GM19372 (cell line): ENCODE data around the gene PTGDS.

Experiments used
- ATAC-seq: cut with Tn5 transposase; IDR thresholded peaks from one replicate; pipeline ENCODE4 v1.9.1; 2021; ENCODE audit warnings: mild to moderate bottlenecking, low read depth, moderate library complexity; ENCODE audit not compliant: unreplicated experiment

PTGDS gene

DNA sequence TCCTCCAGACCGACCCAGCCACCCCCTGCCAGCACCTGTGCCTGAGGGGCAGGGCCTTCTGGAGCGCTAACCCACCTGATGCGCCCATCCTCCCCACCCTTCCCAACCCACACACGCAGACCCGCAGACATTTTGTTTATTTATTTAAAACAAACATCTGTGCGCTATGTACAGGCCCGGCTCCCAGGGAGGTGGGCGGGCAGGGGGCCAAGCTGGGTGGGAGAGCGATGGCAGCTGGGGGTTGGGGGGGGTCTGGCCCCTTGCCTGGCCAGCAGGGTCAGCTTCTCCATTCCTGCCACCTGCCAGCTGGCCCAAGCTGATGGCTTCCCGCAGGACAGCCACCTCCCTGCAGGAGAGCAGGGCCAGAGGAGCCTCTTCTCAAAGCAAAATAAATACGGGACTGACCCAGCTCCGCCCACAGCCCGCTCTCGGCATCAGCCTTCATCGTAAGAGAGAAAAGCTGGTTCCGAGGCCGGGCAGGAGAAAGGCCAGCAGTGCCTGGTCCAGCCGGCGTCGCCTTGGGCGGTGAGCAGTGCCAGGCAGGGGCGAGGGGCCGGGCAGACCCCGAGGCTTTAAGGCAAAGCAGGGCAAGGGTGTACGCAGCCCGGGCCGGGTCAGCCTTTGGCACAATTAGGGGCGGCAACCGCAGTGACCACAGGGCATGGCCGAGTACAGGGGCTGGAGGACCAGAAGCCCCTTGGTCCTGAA is 30.0 kb downstream of the PTGDS start:
- ATAC-seq = no peak

DNA sequence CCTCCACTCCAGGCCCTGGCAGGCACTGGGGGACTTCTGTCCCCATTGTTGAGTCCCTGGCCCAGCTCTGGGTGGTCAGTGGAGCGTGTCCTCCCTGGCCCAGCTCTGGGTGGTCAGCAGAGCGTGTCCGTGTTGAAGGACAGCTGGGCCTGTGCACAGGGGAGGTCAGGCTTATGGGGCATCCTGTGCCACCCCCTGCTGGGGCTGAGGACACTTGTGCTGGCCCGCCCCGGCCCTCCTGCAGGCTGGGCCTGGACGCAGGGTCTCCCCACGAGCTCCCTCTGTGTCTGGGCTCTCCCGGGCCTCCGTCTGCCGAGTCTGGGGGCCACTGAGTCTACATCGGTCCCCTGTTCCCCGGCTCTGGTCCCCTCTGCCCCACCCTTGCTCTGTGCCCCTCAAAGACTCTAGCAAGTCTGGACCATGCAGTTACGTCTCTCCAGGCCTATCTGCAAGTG is 30.5 kb downstream of the PTGDS start:
- ATAC-seq = no peak

DNA sequence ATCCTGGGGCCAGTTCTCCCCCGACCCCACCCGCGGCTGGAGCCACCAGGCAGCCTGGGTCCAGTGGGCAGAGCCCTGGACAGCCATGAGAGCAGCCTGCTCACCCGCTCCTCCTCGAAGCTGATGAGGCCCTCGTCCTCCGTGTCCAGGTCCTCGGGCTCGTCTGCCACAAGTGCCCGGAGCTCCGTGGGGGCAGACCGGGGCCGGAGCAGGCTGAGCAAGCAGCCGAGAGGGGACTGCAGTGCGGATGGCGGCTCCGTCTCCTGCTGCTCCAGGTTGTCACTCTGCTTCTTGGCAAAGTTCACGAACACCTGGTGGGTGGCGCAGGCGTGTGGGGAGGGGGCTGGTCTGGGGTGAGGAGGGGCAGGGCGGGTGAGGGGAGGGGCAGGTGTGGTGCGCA is 31.0 kb downstream of the PTGDS start:
- no peak for ATAC-seq

DNA sequence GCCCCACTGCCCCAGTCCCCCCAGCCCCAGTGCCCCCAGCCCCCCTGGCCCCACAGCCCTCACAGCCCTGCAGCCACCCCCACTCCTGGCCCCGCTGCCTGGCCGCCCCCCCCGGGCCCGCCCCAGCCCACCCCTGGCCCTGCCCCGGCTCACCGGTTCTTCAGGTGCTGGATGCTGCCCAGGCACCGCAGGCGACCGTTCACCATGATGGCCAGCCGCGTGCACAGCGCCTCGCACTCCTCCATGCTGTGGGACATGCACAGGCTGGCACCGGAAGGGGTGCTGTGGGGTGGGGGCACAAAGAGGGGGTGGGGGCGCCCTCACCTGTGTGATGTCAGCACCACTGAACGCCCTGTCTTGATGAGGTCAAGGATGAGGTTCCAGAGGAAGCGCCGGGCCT is 31.9 kb downstream of the PTGDS start:
- no peak for ATAC-seq

DNA sequence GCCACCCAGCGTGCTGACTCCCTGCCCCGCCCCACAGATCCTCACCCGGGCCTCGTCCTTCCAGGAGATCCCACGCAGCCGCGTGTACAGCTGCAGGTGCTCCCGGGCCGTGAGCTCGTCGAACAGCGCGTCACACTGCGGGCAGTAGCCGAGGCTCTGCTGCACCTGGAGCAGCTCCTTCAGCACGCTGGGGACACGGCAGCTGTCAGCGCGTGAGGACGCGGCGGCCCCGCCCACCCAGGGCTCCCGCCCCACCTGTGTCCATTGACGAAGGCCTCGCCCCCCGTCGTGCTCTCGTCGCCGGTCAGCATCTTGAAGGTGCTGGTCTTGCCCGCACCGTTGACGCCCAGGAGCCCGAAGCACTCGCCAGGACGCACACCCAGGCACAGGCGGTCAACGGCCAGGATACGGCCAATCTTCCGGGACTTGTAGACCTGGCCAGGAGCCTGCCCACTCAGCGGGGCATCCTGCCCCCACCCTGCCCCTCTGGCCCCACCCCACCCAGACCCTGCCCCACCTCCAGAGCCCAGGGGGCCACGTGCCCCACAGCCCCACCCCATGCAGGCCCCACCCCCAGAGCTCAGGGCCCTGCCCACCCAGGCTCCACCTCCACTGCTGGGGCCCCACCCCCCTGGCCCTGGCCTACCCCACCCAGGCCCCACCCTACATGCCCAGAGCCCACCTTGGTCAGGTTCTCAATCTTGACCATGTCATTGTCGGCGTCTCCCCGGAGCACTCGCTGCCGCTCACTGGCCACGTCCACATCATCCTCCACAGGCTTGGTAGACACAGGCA is 32.8 kb downstream of the PTGDS start:
- no peak for ATAC-seq

DNA sequence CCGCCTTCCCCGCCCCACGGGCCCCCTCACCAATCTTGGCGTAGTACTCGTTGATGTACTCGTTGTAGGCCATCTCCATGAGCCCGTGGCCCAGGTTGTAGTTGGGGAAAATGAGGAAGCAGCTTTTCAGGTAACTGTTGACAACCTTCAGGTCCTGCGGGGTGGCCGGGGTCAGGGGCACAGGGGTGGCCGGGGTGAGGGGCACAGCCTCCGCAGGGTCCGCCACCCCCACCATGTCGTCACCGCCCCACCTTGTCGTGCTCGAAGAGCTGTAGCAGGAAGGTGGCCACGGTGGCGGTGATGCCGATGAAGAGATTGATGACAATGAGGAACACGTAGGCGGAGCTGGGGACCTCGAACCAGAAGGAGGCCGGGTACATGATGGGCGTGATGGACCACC is 33.9 kb downstream of the PTGDS start:
- no peak for ATAC-seq

DNA sequence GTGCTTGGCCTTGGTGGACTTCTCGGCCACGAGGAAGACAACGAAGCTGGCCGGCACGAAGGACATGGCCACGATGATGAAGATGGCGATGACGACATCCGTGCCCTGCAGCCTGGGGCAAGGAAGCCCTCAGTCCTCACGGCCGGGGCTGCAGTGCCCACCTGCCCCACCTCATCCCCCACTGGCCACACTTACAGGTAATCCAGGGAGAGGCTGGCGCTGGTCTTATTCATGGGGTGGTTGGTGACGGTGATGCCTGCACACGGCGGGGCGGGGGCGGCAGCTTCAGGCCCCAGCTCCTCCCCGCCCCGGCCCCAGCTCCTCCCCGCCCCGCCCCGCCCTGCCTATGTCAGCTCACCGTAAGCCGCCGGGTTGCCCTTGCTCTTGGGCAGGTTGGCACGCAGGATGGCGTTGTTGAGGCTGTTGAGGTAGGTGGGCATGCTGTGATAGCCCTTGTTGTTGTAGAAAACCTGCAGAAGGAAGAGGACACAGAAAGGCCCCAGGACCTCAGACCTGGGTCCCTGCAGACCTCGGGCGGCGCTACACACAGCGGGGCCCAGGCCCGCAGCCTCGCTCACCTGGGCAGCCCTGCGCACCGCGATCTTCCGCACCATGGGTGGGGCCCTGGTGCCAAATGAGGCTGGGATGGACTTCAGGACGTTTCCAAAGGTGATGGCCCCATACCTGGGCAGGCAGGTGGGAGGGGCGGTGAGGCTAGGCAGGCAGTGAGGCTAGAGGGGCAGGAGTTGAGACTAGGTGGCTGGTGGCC is 34.8 kb downstream of the PTGDS start:
- no peak for ATAC-seq

DNA sequence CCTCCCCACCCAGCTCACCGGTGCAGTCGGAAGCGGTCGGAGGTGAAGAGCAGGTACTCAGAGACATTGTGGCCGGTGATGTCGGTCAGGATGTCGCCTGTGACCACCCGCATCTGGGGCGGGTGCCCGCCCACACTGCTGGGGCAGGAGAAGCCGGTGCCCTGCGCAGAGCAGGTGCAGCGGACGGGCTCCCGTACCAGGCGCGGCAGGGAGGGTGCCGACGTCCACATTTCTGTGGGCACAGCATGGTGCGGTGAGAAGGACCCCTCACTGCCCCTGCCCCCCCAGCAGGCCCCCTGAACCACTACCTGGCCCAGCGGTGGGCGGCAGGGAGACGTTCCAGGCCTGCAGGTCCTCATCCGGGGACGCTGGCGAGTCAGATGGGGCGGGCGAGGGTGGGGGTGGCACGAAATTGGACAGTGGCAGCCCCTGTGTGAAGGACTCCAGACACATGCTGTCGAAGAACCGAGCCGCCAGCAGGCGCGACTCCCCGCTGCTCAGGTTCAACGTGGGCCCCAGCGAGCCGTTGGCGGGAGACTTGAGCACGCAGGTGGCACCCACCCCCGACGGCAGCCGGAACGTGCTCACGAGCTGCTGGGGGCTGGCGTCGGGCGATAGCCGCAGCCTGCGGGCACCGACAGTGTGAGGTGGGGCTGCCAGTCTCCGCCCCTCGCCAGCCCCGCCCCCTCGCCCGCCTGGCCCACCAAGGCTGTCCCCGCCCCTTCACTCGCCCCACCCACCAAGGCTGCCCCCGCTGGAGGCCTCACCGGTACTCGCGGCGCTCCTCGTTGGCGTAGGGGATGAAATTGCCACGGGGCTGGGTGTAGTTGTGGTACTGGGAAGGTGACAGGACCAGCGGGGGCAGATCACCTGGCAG is 35.6 kb downstream of the PTGDS start:
- no peak for ATAC-seq

DNA sequence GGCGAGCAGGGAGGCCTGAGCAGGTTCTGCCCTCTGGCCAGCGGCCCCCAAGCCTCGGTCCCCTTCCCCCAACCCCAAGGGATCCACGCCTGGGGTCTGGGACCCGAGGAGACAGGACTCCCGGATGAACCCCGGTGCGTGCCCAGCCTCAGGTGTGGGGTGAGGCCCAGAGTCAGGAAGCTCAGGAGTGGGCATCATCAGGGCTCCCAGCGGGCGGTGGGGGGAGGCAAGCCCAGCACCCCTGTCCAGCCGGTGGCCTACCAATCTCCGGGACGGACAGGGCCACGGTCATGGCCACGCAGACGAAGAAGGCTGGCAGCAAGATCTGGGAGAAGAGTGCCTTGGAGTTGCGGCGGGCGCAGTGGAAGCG is 36.3 kb downstream of the PTGDS start:
- ATAC-seq = no peak

DNA sequence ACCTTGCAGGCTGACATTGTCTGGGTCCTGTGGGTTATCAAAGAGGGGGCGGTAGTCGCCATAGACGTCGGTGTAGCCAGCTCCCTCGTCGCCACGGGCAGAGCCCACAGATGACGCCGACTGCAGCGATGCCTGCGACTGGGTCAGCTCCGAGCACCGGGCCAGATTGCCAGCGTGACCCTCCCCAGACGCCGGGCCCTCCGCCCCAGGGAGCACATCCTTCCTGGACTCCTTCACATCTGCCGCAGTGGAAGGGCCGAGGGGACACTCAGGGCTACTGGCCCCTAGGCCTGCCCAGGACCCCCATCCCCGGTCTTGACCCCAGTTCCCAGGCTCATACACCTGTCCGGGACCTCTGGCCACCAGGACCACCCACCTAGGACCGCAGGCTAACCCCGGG is 36.9 kb downstream of the PTGDS start:
- no peak for ATAC-seq

DNA sequence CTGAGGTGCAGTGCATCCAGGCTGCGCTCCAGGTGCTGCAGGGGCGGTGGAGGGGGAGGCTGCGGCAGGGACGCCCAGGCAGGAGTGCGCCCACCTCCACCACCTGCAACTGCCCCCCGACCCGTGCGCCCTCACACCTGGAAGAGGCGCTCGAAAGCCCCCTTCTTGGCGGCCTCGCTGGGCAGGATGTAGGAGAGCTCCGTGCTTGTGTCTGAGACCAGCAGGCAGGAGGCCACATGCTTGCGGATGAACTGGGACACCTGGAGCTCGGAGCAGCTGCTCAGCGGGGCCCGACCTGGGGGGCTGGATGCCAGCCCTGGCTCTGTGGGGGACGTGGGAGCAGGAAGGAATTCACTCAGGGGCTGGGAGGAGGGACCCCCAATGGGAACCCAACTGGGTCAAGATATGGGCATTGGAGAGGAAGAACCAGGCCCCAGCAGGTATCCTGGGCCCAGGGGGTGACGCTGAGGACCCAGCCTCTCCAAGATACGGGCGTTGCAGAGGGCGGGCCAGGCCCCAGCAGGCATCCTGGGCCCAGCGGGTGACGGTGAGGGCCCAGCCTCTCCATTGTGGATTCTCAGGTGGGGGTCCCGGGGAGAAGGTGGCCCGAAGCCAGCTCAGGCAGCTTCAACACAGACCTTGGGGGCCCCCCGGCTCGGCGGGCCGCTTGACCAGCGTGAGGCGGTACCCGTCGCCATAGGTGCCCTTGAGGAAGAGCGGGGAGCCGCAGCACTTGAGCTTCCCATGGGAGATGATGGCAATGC is 37.7 kb downstream of the PTGDS start:
- ATAC-seq = no peak

DNA sequence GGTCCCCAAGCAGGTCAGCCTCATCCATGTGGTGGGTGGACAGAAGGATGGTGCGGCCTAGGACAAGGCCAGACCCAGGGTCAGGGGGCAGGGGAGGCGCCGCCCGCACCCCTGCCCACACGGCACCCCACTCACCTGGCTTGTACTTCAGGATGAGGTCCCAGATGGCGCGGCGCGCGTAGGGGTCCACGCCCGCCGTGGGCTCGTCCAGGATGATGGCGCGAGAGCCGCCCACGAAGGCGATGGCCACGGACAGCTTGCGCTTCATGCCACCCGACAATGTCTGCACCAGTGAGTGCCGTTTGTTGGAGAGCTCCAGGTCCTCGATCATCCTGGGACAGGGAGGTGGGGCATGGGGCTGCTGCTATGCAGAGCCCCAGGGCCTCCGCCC is 38.2 kb downstream of the PTGDS start:
- no peak for ATAC-seq

DNA sequence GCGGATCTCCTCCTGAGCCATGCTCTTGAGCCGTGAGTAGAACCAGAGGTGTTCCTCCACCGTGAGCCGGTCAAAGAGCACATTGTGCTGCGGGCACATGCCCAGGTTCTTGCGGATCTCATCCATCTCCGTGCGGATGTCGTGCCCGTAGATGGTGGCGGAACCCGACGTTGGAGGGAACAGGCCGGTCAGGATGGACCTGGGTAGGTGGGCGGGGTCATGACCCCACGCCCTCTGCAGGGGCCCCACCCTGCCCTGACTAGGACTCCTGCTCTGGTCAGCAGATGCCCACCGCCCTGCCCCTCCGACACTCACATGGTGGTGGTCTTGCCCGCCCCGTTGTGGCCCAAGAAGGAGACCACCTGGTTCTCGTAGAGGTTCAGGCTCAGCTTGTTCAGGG is 38.7 kb downstream of the PTGDS start:
- ATAC-seq = no peak

DNA sequence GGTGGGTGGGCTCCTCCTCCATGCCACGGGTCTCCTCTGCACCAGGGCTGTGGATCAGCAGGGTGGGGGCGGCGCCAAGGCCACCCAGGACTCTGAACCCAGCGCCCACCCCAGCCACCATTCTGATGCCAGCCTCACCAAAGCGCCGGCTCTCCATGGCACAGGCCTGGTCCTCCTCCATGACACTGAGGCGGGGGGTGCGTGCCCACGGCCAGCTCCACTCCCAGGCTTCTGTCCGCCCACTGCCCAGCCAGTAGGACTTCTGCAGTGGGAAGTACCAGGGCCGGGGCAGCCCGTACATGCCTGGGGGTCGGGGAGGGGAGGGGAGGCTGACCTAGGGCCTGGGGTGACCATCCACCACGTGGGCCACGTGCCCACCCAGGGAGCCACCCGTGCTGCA is 39.1 kb downstream of the PTGDS start:
- ATAC-seq = no peak

DNA sequence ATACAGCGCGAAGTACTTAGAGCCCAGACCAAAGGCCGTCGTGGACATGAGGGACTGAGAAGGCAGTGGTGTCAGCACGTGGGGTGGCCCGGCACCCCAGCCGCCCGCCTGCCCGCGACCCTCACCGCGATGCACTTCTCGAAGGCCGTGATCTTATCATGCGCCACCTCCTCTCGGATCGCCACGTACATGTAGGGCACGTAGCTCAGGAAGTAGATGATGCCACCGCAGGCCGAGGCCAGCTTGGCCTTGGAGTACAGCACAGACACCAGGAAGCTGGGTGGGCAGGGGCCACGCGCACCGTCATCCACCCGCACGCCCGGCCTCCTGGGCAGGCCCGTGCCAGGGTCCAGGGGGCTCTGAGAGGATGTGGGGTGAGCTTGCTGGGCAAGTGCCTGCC is 39.8 kb downstream of the PTGDS start:
- ATAC-seq = no peak

DNA sequence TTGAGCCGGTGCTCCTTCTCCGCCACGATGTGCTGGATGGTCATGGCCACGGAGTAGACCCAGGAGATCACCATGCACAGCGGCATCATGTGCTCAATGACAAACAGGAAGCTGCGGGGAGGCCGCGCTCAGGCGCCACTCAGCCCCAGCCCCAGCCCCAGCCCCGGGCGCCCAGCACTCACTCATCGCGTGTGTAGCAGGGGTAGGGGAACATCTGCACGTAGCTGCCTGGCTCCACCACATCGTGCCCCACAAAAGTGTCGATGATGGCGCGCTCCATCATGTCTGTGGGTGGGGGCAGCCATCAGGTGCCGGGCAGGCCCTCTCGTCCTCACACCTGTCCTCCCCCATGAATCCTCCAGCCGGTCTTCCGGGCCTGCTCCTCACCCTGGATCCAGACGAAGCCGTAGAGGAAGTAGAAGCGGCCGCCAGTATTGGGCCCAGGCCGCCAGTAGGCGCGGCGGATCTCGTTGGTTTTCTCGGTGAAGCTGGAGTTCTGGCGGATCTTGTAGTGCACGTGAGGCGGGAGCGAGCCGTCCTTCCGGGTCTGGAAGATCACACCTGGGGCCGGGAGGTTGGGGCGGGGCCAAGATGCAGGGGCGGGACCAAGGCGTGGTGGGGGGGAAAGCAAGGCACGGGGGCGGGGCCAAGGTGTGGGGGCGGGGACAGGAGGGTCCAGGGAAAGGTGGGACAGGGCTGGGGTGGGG is 40.6 kb downstream of the PTGDS start:
- ATAC-seq = no peak

DNA sequence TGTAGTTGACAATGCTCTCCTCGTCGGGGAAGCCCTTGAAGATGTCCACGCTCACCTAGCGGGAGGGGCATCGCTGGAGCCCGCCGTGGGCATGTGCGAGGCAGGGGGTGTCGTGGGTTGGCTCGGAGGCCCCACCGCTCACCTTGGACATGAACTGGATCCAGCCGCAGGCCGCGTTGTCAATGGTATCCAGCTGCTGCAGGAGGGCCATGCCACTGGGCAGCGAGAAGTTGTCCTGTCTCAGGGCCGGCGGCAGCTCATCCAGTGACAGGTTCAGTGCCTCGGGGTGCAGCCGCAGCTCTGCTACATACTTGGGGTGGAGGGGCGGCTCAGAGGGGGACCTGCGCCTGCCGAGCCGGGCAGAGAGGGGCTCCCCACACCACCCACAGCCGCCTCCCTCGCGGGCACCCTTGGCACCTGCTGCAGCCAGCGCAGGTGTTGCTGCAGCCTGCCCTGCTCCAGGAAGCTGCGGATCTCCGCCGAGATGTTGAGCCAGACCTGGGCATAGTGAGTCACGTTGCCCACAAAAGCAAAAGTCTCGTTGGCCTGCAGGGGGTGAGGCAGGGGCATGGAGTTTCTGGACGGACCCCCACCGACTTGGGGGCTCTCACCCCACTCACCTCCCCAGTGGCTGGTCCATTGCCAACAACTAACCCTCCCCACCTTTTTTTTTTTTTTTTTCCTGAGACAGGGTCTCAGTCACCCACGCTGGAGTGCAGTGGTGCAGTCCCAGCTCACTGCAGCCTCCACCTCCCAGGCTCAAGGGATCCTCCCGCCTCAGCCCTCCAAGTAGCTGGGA is 41.7 kb downstream of the PTGDS start:
- ATAC-seq = no peak

DNA sequence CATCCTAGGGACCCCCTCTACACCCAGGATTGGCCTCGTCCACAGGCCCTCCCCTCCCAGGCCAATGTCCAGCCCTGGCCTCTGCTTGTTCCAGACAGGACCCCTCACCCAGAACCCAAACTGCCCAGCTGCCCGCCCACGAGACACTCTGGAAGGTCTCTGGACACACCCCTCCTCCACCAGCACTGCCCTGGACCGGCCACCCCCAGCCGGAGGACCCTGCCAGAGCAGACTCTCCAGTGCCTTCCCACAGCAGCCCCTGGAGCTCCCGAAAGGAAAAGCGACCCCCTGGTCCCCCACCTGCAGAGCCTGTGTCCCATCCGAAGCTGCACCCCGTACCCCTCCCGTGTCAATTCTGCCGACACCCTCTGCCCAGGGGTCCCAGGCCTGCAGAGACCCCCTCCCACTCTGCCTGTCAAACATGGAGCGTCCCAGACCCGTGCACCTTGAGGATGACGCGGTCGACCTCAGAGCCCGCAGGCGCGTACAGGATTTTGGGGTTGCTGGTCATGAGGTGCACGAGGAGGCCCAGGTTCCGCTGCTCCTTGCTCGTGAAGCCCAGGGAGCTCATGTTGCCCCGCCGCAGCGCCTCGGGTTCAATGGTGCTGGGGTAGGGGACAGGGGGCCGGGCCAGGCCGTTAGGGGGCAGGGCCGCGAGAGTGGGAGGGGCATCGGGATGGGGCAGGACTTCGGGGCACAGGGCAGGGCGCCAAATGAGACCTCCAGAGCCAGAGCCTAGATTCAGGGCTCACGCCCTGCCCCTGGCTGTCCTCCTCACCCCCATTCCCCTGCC is 42.8 kb downstream of the PTGDS start:
- no peak for ATAC-seq
